CD8-positive, alpha-beta memory T cell (primary cell): ENCODE results near the gene GADL1. TPM values are rescaled to one million over a fixed set of nuclear protein-coding genes. Genes with fewer than 3 reads are reported as not detected.

Experiments used
- CTCF ChIA-PET: fragments of 350-600 bp; sonication (Branson Sonifier 250); formaldehyde crosslinking; loops from one replicate; lab custom pipeline; 2021; ENCODE audit warnings: antibody characterized with exemption; lab: Charles Lee
- POLR2A ChIA-PET: fragments of 350-600 bp; sonication (Branson Sonifier 250); formaldehyde crosslinking; loops from one replicate; lab custom pipeline; 2021; ENCODE audit warnings: antibody characterized with exemption; lab: Charles Lee
- DNase-seq, 5 donors: peaks; one replicate each; pipeline versions ENCODE4 v3.0.0 to v3.0.0-alpha.2; 2020 to 2022; ENCODE audit warnings: mixed read lengths in 1 of 5
- H3K27ac ChIP-seq: one replicate; pipeline ENCODE4 v1.7.0; 2013; ENCODE audit warnings: low read depth, mild to moderate bottlenecking, low read length, moderate library complexity
- H3K27me3 ChIP-seq: 2 replicates; pipeline ENCODE4 v1.7.0; 2013; ENCODE audit warnings: low read length, mild to moderate bottlenecking; ENCODE audit not compliant: insufficient read depth, poor library complexity, severe bottlenecking
- H3K36me3 ChIP-seq: 2 replicates; pipeline ENCODE4 v1.7.0; 2013; ENCODE audit warnings: mild to moderate bottlenecking, low read length, moderate library complexity; ENCODE audit not compliant: insufficient read depth
- H3K4me1 ChIP-seq: 2 replicates; pipeline ENCODE4 v1.7.0; 2013; ENCODE audit warnings: mild to moderate bottlenecking, low read length, moderate library complexity; ENCODE audit not compliant: insufficient read depth
- H3K4me3 ChIP-seq: 2 replicates; pipeline ENCODE4 v1.7.0; 2013; ENCODE audit warnings: mild to moderate bottlenecking, low read length
- H3K9me3 ChIP-seq: 2 replicates; pipeline ENCODE4 v1.7.0; 2013; ENCODE audit warnings: mild to moderate bottlenecking, low read length
- H3K27ac Mint-ChIP-seq, 8 donors: one replicate each; pipeline ENCODE4 v1.8.0; 2020 to 2021; ENCODE audit warnings: mixed read lengths in 8 of 8, mild to moderate bottlenecking in 6 of 8, inconsistent platforms in 3 of 8, moderate library complexity in 3 of 8
- H3K27me3 Mint-ChIP-seq, 2 donors: one replicate each; pipeline ENCODE4 v1.8.0; 2020 to 2021; ENCODE audit warnings: mixed read lengths in 2 of 2, mild to moderate bottlenecking in 1 of 2, moderate library complexity in 1 of 2
- H3K36me3 Mint-ChIP-seq, 3 donors: one replicate each; pipeline ENCODE4 v1.8.0; 2020 to 2021; ENCODE audit warnings: mixed read lengths in 3 of 3, inconsistent platforms in 1 of 3, mild to moderate bottlenecking in 1 of 3
- H3K4me1 Mint-ChIP-seq, 3 donors: one replicate each; pipeline ENCODE4 v1.8.0; 2020 to 2021; ENCODE audit warnings: mixed read lengths in 3 of 3, inconsistent platforms in 1 of 3, mild to moderate bottlenecking in 1 of 3
- H3K4me3 Mint-ChIP-seq, 7 donors: one replicate each; pipeline ENCODE4 v1.8.0; 2020 to 2021; ENCODE audit warnings: mixed read lengths in 7 of 7, mild to moderate bottlenecking in 6 of 7, moderate library complexity in 4 of 7, inconsistent platforms in 2 of 7
- H3K9me3 Mint-ChIP-seq, 5 donors: one replicate each; pipeline ENCODE4 v1.8.0; 2020 to 2022; ENCODE audit warnings: mixed read lengths in 5 of 5, mild to moderate bottlenecking in 3 of 5, moderate library complexity in 2 of 5, inconsistent platforms in 1 of 5
- polyA plus RNA-seq: library from polyadenylated mRNA; unstranded; fragments of 300-500 nt; fragmentation: Illumina TruSeq; gene quantifications from one replicate; pipeline ENCODE4 v1.2.3, GENCODE V29; 2021
- total RNA-seq, 2 experiments: library from RNA; stranded (reverse); gene quantifications; one replicate each; pipeline ENCODE4 v1.2.3, GENCODE V29; 2021

The GADL1 gene
- total and polyA plus RNA-seq, 3 experiments from 2014 or later: not detected

DNA sequence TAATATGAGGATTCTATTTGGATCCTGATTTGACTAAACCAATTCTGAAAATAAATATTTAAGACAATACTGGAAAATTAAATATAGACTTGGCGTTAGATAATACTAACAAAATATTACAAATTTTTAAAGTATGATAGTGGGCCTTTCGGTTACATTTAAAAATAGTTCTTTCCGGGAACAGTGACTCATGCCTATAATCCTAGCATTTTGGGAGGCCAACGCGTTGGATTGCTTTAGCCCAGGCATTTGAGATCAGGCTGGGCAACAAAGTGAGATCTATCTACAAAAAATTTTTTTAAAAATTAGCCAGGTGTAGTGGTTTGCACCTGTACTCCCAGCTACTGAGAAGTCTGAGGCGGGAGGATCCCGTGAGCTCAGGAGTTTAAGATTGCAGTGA, 30.3 kb upstream of the GADL1 start:
- no peaks in the 10 kb centered on the region for H3K9me3 ChIP-seq
- H3K4me1 Mint-ChIP-seq: no peaks in the 10 kb centered on the region
- H3K4me3 ChIP-seq: no peak overlapping the region
- peaks cover 6 to 25% of the 10 kb centered on the region in 2 donors for H3K27me3 Mint-ChIP-seq
- H3K27me3 ChIP-seq: no peaks in the 10 kb centered on the region
- ChIA-PET CTCF (no interaction called here), POLR2A (no interaction called here)
- H3K4me1 ChIP-seq: no peaks in the 10 kb centered on the region
- DNase-seq: no peak
- no peaks in the 10 kb centered on the region for H3K36me3 Mint-ChIP-seq
- H3K9me3 Mint-ChIP-seq: peaks cover 0 to 3% (median 0%) of the 10 kb centered on the region in 5 donors
- H3K27ac ChIP-seq: no peak overlapping the region
- no peaks in the 10 kb centered on the region for H3K36me3 ChIP-seq
- no peak overlapping the region for H3K27ac Mint-ChIP-seq
- H3K4me3 Mint-ChIP-seq: no peak overlapping the region

DNA sequence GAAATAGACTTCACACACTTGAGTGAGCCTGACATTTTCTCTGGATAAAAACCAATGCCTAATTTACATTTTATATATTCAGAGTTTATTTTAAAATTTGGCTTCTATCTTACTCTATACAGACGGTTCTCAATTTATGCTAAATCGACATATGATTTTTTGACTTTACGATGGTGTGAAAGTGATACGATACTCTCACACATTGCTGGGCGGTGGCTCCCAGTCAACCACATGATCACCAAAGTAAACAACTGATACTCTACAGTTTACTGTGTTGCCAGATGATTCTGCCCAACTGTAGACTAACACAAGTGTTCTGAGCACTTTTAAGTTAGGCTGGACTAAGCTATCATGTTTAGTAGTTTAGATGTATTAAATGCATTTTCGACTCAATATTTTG, 25.1 kb upstream of the GADL1 start:
- no peak for DNase-seq
- Histone ChIP-seq H3K4me1 (no peaks in the 10 kb centered on the region), H3K4me3 (no peak overlapping the region), H3K27me3 (no peaks in the 10 kb centered on the region), H3K9me3 (no peaks in the 10 kb centered on the region), H3K27ac (no peak overlapping the region), H3K36me3 (no peaks in the 10 kb centered on the region)
- CTCF ChIA-PET: no interaction called here
- Mint-ChIP-seq H3K4me1 (no peaks in the 10 kb centered on the region), H3K9me3 (peaks cover 0 to 3% (median 0%) of the 10 kb centered on the region in 5 donors), H3K36me3 (peaks cover 0 to 3% (median 0%) of the 10 kb centered on the region in 3 donors), H3K27ac (no peak overlapping the region), H3K27me3 (peaks cover 6 to 15% of the 10 kb centered on the region in 2 donors), H3K4me3 (no peak overlapping the region)
- POLR2A ChIA-PET: no interaction called here

DNA sequence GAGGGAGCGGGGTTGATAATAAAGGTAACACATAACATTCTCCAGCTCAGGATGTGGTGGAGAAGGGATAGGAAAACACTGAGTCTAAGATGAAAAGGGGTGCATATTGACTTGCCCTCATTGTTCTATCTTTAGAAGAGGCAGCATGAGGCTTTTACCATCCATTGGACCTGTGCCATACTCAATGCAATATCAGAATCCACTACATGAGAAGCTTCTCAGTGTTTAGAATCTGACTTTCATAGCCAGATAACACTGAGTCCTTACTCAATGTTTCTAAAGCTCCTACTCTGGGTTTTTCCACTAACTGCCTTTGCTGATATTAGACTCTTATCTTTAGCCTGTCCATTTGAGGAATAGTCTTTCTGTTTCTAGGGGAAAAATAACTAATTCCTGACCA, 24.3 kb upstream of the GADL1 start:
- H3K4me3 Mint-ChIP-seq: no peak overlapping the region
- peaks cover 0 to 3% (median 0%) of the 10 kb centered on the region in 3 donors for H3K36me3 Mint-ChIP-seq
- no peaks in the 10 kb centered on the region for H3K4me1 Mint-ChIP-seq
- Histone ChIP-seq H3K27me3 (no peaks in the 10 kb centered on the region), H3K4me1 (no peaks in the 10 kb centered on the region), H3K4me3 (no peak overlapping the region), H3K27ac (no peak overlapping the region), H3K9me3 (no peaks in the 10 kb centered on the region), H3K36me3 (no peaks in the 10 kb centered on the region)
- POLR2A ChIA-PET: no interaction called here
- CTCF ChIA-PET: no interaction called here
- DNase-seq: no peak
- peaks cover 0 to 8% of the 10 kb centered on the region in 2 donors for H3K27me3 Mint-ChIP-seq
- H3K9me3 Mint-ChIP-seq: peaks cover 0 to 3% (median 0%) of the 10 kb centered on the region in 5 donors
- H3K27ac Mint-ChIP-seq: no peak overlapping the region

- POLR2A ChIA-PET: no interaction called here
Observed at GRCh38 chr3:30915782-30916181, 21.3 kb upstream of the GADL1 start.

GRCh38 chr3:30914696-30915095, 20.2 kb upstream of the GADL1 start:
- POLR2A ChIA-PET: no interaction called here
- H3K27me3 Mint-ChIP-seq: peaks cover 0 to 6% of the 10 kb centered on the region in 2 donors
- CTCF ChIA-PET: no interaction called here

More at GRCh38 chr3:30915782-30916181, 21.3 kb upstream of the GADL1 start:
- no peaks in the 10 kb centered on the region for H3K9me3 ChIP-seq
- CTCF ChIA-PET: no interaction called here
- H3K4me3 ChIP-seq: no peak overlapping the region
- H3K36me3 Mint-ChIP-seq: peaks cover 0 to 3% (median 0%) of the 10 kb centered on the region in 3 donors
- H3K27me3 Mint-ChIP-seq: peaks cover 0 to 10% of the 10 kb centered on the region in 2 donors
- H3K36me3 ChIP-seq: no peaks in the 10 kb centered on the region
- DNase-seq: no peak
- H3K4me1 Mint-ChIP-seq: no peaks in the 10 kb centered on the region
- peaks cover 0 to 3% (median 0%) of the 10 kb centered on the region in 5 donors for H3K9me3 Mint-ChIP-seq
- H3K27me3 ChIP-seq: no peaks in the 10 kb centered on the region
- no peak overlapping the region for H3K27ac Mint-ChIP-seq
- H3K27ac ChIP-seq: no peak overlapping the region
- H3K4me3 Mint-ChIP-seq: no peak overlapping the region
- no peaks in the 10 kb centered on the region for H3K4me1 ChIP-seq

GRCh38 chr3:30913176-30913575, 18.7 kb upstream of the GADL1 start:
- CTCF ChIA-PET: no interaction called here
- no peak for DNase-seq
- Mint-ChIP-seq H3K9me3 (no peaks in the 10 kb centered on the region), H3K4me1 (no peaks in the 10 kb centered on the region), H3K27ac (no peak overlapping the region), H3K27me3 (peaks cover 0 to 6% of the 10 kb centered on the region in 2 donors), H3K36me3 (no peaks in the 10 kb centered on the region), H3K4me3 (peak overlapping the region in 1 of 7 donors; percentile 10)
- no peaks in the 10 kb centered on the region for H3K36me3 ChIP-seq
- H3K27me3 ChIP-seq: no peaks in the 10 kb centered on the region
- POLR2A ChIA-PET: no interaction called here
- no peak overlapping the region for H3K4me3 ChIP-seq
- no peaks in the 10 kb centered on the region for H3K4me1 ChIP-seq
- no peaks in the 10 kb centered on the region for H3K9me3 ChIP-seq
- no peak overlapping the region for H3K27ac ChIP-seq

More at GRCh38 chr3:30914696-30915095, 20.2 kb upstream of the GADL1 start:
- Mint-ChIP-seq H3K4me1 (no peaks in the 10 kb centered on the region), H3K4me3 (no peak overlapping the region), H3K36me3 (peaks cover 0 to 3% (median 0%) of the 10 kb centered on the region in 3 donors), H3K27ac (no peak overlapping the region), H3K9me3 (no peaks in the 10 kb centered on the region)
- Histone ChIP-seq H3K4me1 (no peaks in the 10 kb centered on the region), H3K27me3 (no peaks in the 10 kb centered on the region), H3K36me3 (no peaks in the 10 kb centered on the region), H3K9me3 (no peaks in the 10 kb centered on the region), H3K4me3 (no peak overlapping the region), H3K27ac (no peak overlapping the region)
- no peak for DNase-seq

GRCh38 chr3:30912301-30912700, 17.8 kb upstream of the GADL1 start:
- ChIA-PET CTCF (no interaction called here), POLR2A (interaction anchor here (0.6 kb wide), 1 partner anchor 566 kb away, joined by 4 read pairs; no protein-coding TSS in a partner anchor)
- Mint-ChIP-seq H3K4me3 (no peak overlapping the region), H3K9me3 (no peaks in the 10 kb centered on the region), H3K27ac (no peak overlapping the region), H3K36me3 (no peaks in the 10 kb centered on the region), H3K4me1 (no peaks in the 10 kb centered on the region), H3K27me3 (peaks cover 0 to 6% of the 10 kb centered on the region in 2 donors)
- H3K4me1 ChIP-seq: no peaks in the 10 kb centered on the region
- no peak overlapping the region for H3K4me3 ChIP-seq
- no peaks in the 10 kb centered on the region for H3K9me3 ChIP-seq
- H3K36me3 ChIP-seq: no peaks in the 10 kb centered on the region
- H3K27me3 ChIP-seq: no peaks in the 10 kb centered on the region
- DNase-seq: no peak
- H3K27ac ChIP-seq: no peak overlapping the region

DNA sequence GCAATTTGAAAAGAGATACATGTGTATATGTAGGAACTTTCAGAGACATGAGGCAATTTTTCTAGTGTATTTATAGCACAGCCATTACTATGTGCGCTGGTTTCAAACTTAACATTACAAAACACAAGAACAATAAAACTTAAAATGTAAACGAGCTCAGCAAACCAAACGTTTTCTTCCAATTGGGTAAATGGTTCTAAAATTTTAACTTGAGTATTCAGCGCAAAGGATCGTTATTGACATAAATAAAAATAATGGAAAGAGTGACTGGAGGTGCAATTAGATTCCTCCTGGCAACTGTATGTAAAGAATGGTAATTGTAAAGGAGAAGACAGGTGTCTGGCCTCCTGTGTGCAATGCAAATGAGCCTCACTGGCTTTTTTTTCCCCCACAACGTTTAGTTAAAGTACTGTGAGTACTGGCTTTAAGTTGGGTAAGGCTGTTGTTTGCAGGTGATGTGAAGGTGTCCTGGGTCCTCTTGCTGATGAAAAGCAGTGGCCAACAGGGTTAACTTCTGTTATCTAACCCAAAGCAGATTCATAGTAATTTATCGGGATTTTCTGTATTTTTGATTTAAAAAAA, 14.1 kb upstream of the GADL1 start:
- peaks cover 0 to 6% of the 10 kb centered on the region in 2 donors for H3K27me3 Mint-ChIP-seq

More for the DNA sequence above, 14.1 kb upstream of the GADL1 start:
- no peak for DNase-seq
- H3K27ac ChIP-seq: no peak overlapping the region
- H3K36me3 ChIP-seq: no peaks in the 10 kb centered on the region
- Mint-ChIP-seq H3K4me3 (no peak overlapping the region), H3K36me3 (no peaks in the 10 kb centered on the region), H3K4me1 (no peaks in the 10 kb centered on the region), H3K27ac (no peak overlapping the region), H3K9me3 (no peaks in the 10 kb centered on the region)
- ChIA-PET POLR2A (no interaction called here), CTCF (no interaction called here)
- H3K4me1 ChIP-seq: no peaks in the 10 kb centered on the region
- H3K4me3 ChIP-seq: no peak overlapping the region
- no peaks in the 10 kb centered on the region for H3K27me3 ChIP-seq
- no peaks in the 10 kb centered on the region for H3K9me3 ChIP-seq
